DOHH2 (cell line): ENCODE results near the gene LRRC8D.

Experiments used
- H3F3A ChIP-seq: fragments of 200-600 bp; sonication (generic), shearing (Covaris generic); 2 replicates; pipeline ENCODE4 v1.6.0; 2016; ENCODE audit warnings: antibody characterized with exemption, mild to moderate bottlenecking; ENCODE audit not compliant: control insufficient read depth, insufficient read depth
- H3K27ac ChIP-seq: fragments of 200-600 bp; sonication (generic); 2 replicates; pipeline ENCODE4 v1.5.1; 2014; ENCODE audit warnings: low read depth, mild to moderate bottlenecking, low read length, moderate library complexity
- H3K27me3 ChIP-seq: fragments of 200-600 bp; sonication (generic); 2 replicates; pipeline ENCODE4 v1.6.1; 2014; ENCODE audit warnings: mild to moderate bottlenecking, low read length, mixed read lengths; ENCODE audit not compliant: control insufficient read depth
- H3K36me3 ChIP-seq: fragments of 200-600 bp; sonication (generic); 2 replicates; pipeline ENCODE4 v1.6.1; 2014; ENCODE audit warnings: mild to moderate bottlenecking, low read length, moderate library complexity, mixed read lengths; ENCODE audit not compliant: control insufficient read depth
- H3K4me1 ChIP-seq: fragments of 200-600 bp; sonication (generic); 2 replicates; pipeline ENCODE4 v1.6.1; 2014; ENCODE audit warnings: mild to moderate bottlenecking, low read length, mixed read lengths; ENCODE audit not compliant: control insufficient read depth
- H3K4me2 ChIP-seq: fragments of 200-600 bp; sonication (generic); 2 replicates; pipeline ENCODE4 v1.6.0; 2014; ENCODE audit warnings: mild to moderate bottlenecking, low read length, moderate library complexity
- H3K4me3 ChIP-seq: fragments of 200-600 bp; sonication (generic); 2 replicates; pipeline ENCODE4 v1.5.1; 2014; ENCODE audit warnings: mild to moderate bottlenecking, low read length, mixed read lengths
- H3K79me2 ChIP-seq: fragments of 200-600 bp; sonication (generic); 2 replicates; pipeline ENCODE4 v1.6.1; 2014; ENCODE audit warnings: mild to moderate bottlenecking, low read length, mixed read lengths; ENCODE audit not compliant: control insufficient read depth
- H3K9me2 ChIP-seq: fragments of 200-600 bp; sonication (generic); replicated peaks from 2 replicates; pipeline ENCODE4 v1.6.1; 2014; ENCODE audit warnings: mild to moderate bottlenecking, low read length, mixed read lengths; ENCODE audit not compliant: control insufficient read depth
- H3K9me3 ChIP-seq: fragments of 200-600 bp; sonication (generic); 2 replicates; pipeline ENCODE4 v1.6.1; 2014; ENCODE audit warnings: antibody characterized with exemption, low read length, mixed read lengths; ENCODE audit not compliant: control insufficient read depth, insufficient read depth
- H4K20me1 ChIP-seq: fragments of 200-600 bp; sonication (generic); 2 replicates; pipeline ENCODE4 v1.6.0; 2014; ENCODE audit warnings: low read depth, mild to moderate bottlenecking, antibody characterized with exemption, low read length, moderate library complexity; ENCODE audit not compliant: control insufficient read depth, insufficient read depth
- EZH2phosphoT487 ChIP-seq: fragments of 200-600 bp; sonication (generic); IDR thresholded peaks from 2 replicates; pipeline ENCODE4 v1.6.1; 2017; ENCODE audit warnings: borderline replicate concordance, mild to moderate bottlenecking, antibody characterized with exemption, low read length, moderate library complexity, mixed read lengths
- TF ChIP-seq, protein P1 (sequence below): fragments of 200-600 bp; sonication (generic); IDR thresholded peaks from one replicate; pipeline ENCODE4 v1.5.1; 2014; ENCODE audit warnings: antibody characterized with exemption, mild to moderate bottlenecking, low read depth, low read length; ENCODE audit not compliant: poor library complexity, severe bottlenecking

LRRC8D gene

DNA sequence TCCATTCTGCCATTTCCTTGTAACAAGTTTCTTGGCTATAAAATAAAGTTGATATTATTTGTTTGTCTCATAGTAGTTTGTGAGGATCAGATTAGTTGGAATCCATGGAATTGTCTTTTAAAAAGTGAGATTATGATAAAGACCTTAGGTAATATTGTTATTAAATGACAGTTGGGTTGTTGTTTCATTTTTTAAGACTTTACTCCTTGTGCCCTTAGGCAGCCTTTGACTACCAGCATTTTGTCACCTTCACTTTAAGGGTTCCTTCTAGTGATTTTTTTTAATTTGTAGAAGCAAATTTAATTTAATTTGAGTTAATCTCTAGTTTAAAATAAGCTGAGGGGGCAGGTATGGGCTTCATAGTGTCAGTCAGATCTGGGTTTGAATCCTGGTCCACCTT lies 89.4 kb downstream of the LRRC8D start:
- Histone ChIP-seq H3K9me2 (no peaks in the 10 kb centered on the region), H3K27ac (no peak overlapping the region), H4K20me1 (no peaks in the 10 kb centered on the region), H3K36me3 (no peaks in the 10 kb centered on the region), H3K9me3 (no peaks in the 10 kb centered on the region), H3K79me2 (peaks cover 7% of the 10 kb centered on the region; the same call in 1 of the 2 replicates), H3K4me3 (no peak overlapping the region), H3K27me3 (no peaks in the 10 kb centered on the region), H3K4me1 (peaks cover 38% of the 10 kb centered on the region), H3F3A (no peaks in the 10 kb centered on the region), H3K4me2 (no peak overlapping the region)
- TF ChIP-seq, protein P1, sequence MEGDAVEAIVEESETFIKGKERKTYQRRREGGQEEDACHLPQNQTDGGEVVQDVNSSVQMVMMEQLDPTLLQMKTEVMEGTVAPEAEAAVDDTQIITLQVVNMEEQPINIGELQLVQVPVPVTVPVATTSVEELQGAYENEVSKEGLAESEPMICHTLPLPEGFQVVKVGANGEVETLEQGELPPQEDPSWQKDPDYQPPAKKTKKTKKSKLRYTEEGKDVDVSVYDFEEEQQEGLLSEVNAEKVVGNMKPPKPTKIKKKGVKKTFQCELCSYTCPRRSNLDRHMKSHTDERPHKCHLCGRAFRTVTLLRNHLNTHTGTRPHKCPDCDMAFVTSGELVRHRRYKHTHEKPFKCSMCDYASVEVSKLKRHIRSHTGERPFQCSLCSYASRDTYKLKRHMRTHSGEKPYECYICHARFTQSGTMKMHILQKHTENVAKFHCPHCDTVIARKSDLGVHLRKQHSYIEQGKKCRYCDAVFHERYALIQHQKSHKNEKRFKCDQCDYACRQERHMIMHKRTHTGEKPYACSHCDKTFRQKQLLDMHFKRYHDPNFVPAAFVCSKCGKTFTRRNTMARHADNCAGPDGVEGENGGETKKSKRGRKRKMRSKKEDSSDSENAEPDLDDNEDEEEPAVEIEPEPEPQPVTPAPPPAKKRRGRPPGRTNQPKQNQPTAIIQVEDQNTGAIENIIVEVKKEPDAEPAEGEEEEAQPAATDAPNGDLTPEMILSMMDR = no peak
- no peak for TF ChIP-seq EZH2phosphoT487

DNA sequence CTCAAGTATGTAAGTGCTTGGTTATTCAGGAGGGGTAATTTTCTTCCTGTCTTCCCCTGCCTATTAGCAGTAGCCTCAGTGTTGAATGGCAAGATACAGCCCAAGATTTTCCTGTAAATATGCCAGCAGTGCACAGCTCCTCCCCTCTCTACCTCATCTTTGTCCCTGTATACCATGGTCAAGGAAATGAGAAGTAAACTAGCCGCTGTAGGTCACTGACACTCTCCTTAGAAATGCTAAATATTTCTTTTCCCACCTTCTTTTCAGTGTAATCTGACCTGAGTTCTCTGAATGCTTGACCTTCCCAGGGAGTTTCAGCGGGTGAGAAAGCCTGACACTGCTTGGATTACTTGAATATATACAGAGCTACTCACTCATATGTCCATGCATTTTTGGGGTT lies 89.9 kb downstream of the LRRC8D start:
- Histone ChIP-seq H3K4me2 (no peak overlapping the region), H3K27ac (no peak overlapping the region), H3K9me3 (no peaks in the 10 kb centered on the region), H3K4me3 (no peak overlapping the region), H3K79me2 (peaks cover 7% of the 10 kb centered on the region; the same call in 1 of the 2 replicates), H3K27me3 (no peaks in the 10 kb centered on the region), H3K9me2 (no peaks in the 10 kb centered on the region), H3K36me3 (no peaks in the 10 kb centered on the region), H4K20me1 (no peaks in the 10 kb centered on the region), H3F3A (no peaks in the 10 kb centered on the region), H3K4me1 (peaks cover 40% of the 10 kb centered on the region)
- TF ChIP-seq, protein P1 = no peak
- TF ChIP-seq EZH2phosphoT487 = no peak

DNA sequence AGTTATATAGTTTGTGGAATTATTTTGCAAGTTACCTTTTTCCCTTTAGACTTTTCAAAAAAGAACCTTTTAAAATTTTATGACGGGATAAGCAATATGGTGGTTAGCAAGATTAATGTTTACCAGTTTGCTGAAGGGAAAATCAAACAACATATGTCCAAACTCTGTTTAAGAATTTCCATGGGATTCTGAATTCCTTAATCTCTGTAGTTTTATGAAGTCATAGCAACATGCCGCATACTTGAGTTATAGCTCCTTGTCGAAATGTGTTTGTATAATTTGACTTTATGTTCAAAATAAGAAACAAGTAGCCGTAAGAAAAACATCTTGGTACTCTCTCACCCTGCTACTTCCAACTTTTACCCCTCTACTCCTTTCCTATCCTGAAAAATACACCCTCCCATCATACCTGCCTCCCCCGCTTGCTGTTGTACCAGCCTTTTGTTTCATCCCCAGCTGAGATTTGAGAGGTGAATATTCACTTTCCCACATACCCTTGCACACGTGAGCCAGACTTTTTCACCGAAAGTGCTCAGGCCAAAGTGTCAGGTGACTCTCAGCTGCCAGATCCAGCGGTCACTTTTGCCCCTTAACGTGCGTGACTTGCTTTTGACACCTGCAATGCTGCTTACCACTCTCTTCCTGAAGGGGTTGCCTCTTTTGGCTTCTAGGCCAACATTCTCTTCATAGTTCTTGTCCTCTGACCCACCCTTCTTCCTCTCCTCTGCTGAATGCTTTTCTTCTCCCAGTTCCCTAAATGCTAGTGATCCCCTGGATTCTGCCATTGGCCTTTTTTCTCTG lies 90.6 kb downstream of the LRRC8D start:
- H3K9me3 ChIP-seq = no peaks in the 10 kb centered on the region
- H3K27ac ChIP-seq = no peak overlapping the region
- no peaks in the 10 kb centered on the region for H3K27me3 ChIP-seq
- no peaks in the 10 kb centered on the region for H3K36me3 ChIP-seq
- H3K4me3 ChIP-seq = no peak overlapping the region
- peaks cover 35% of the 10 kb centered on the region for H3K4me1 ChIP-seq
- peaks cover 7% of the 10 kb centered on the region; the same call in 1 of the 2 replicates for H3K79me2 ChIP-seq
- H3K4me2 ChIP-seq = no peak overlapping the region
- no peaks in the 10 kb centered on the region for H3K9me2 ChIP-seq
- H4K20me1 ChIP-seq = no peaks in the 10 kb centered on the region
- no peaks in the 10 kb centered on the region for H3F3A ChIP-seq
- TF ChIP-seq, protein P1 = no peak
- no peak for TF ChIP-seq EZH2phosphoT487
